GM23338 (cell line): ENCODE results near the gene FBXL17.

Experiments used
- CREB1 ChIP-seq: fragments of 250-450 bp; sonication (Bioruptor Pico); IDR thresholded peaks from 2 replicates; pipeline ENCODE4 v1.5.0; 2020; ENCODE audit warnings: low read depth, mild to moderate bottlenecking, moderate library complexity
- EZH2 ChIP-seq: fragments of 200-600 bp; sonication (generic); IDR thresholded peaks from one replicate; pipeline ENCODE4 v1.8.0; 2017; ENCODE audit warnings: antibody characterized with exemption, mild to moderate bottlenecking, low read depth; ENCODE audit not compliant: unreplicated experiment
- EZH2phosphoT487 ChIP-seq: fragments of 200-600 bp; sonication (generic); IDR thresholded peaks from one replicate; pipeline ENCODE4 v1.8.1; 2018; ENCODE audit warnings: antibody characterized with exemption; ENCODE audit not compliant: unreplicated experiment
- JUNB ChIP-seq: IDR thresholded peaks from one replicate; pipeline ENCODE4 v1.6.1; 2016; ENCODE audit warnings: antibody characterized with exemption; ENCODE audit not compliant: unreplicated experiment
- NANOG ChIP-seq: IDR thresholded peaks from 2 replicates; pipeline ENCODE4 v1.6.1; 2016; ENCODE audit warnings: antibody characterized with exemption, borderline replicate concordance
- POLR2AphosphoS5 ChIP-seq: IDR thresholded peaks from 2 replicates; pipeline ENCODE4 v1.6.1; 2016; ENCODE audit warnings: antibody characterized with exemption, low read depth
- STAT1 ChIP-seq: IDR thresholded peaks from one replicate; pipeline ENCODE4 v1.6.1; 2016; ENCODE audit warnings: antibody characterized with exemption; ENCODE audit not compliant: unreplicated experiment
- ZNF114 ChIP-seq: fragments of 250-450 bp; sonication (Bioruptor Pico); IDR thresholded peaks from 2 replicates; pipeline ENCODE4 v1.5.0; 2020; ENCODE audit warnings: mild to moderate bottlenecking, moderate library complexity
- ZNF331 ChIP-seq: fragments of 250-450 bp; sonication (Bioruptor Pico); IDR thresholded peaks from 2 replicates; pipeline ENCODE4 v1.5.0; 2020; ENCODE audit warnings: low read depth, mild to moderate bottlenecking, moderate library complexity
- TF ChIP-seq, protein P1 (sequence below), 2 experiments: fragments of 200-600 bp in 1 of 2; sonication (generic) in 1 of 2; conservative IDR thresholded peaks; 2 replicates each; pipeline versions ENCODE4 v1.5.1 to v1.6.1; 2016 to 2017; ENCODE audit warnings: antibody characterized with exemption in 2 of 2, low read depth in 2 of 2, mild to moderate bottlenecking in 2 of 2, moderate library complexity in 1 of 2
- TF ChIP-seq, protein P2 (sequence below): IDR thresholded peaks from one replicate; pipeline ENCODE4 v1.6.1; 2018; ENCODE audit warnings: antibody characterized with exemption; ENCODE audit not compliant: unreplicated experiment
- TF ChIP-seq, protein P3 (sequence below): IDR thresholded peaks from 2 replicates; pipeline ENCODE4 v1.6.1; 2016; ENCODE audit warnings: antibody characterized with exemption
- TF ChIP-seq, protein P4 (sequence below): fragments of 250-450 bp; sonication (Bioruptor Pico); IDR thresholded peaks from 2 replicates; pipeline ENCODE4 v1.5.0; 2020; ENCODE audit warnings: mild to moderate bottlenecking, moderate library complexity

DNA sequence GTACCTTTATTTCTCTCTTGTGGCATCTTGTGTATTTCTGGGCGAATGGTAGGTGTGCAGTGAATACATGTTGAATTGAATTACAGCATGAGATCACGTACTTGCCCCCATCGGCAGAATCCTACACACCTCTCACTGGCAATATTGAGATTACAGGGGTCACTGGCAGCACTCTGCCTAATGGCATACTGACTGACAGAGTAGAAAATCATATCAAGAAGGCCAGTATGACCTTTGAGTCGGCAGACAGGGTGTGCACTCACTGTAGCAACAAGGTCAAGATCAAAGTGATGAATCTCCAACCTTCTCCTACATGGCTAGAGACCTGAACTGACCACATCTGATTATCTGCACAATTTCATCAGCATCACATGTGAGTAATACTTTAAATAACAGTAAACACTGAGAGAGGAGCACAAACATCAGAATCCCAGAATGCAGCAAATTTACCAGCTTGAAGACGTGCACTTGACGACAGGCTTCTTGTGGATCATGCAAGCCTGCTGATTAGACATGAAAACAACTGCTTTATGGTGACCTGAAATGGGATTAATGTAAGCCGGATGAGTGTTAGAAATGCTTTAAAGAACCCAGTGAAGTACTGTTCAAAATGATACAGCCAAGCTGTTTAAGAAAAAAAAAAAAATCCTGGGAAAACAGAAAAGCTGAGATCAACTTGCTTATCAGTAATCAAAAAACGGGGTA is 444.1 kb downstream of the FBXL17 start:
- TF ChIP-seq CREB1 (no peak), EZH2phosphoT487 (no peak), POLR2AphosphoS5 (no peak), EZH2 (no peak), JUNB (no peak), STAT1 (no peak), ZNF114 (CRISPR knock-in tag) (no peak), ZNF331 (CRISPR knock-in tag) (no peak), NANOG (no peak)
- TF ChIP-seq, protein P1, sequence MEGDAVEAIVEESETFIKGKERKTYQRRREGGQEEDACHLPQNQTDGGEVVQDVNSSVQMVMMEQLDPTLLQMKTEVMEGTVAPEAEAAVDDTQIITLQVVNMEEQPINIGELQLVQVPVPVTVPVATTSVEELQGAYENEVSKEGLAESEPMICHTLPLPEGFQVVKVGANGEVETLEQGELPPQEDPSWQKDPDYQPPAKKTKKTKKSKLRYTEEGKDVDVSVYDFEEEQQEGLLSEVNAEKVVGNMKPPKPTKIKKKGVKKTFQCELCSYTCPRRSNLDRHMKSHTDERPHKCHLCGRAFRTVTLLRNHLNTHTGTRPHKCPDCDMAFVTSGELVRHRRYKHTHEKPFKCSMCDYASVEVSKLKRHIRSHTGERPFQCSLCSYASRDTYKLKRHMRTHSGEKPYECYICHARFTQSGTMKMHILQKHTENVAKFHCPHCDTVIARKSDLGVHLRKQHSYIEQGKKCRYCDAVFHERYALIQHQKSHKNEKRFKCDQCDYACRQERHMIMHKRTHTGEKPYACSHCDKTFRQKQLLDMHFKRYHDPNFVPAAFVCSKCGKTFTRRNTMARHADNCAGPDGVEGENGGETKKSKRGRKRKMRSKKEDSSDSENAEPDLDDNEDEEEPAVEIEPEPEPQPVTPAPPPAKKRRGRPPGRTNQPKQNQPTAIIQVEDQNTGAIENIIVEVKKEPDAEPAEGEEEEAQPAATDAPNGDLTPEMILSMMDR (conservative IDR thresholded peaks at IDR 0.05; ENCODE audit: low read depth in 2 of 2), result no peak
- TF ChIP-seq, protein P2, sequence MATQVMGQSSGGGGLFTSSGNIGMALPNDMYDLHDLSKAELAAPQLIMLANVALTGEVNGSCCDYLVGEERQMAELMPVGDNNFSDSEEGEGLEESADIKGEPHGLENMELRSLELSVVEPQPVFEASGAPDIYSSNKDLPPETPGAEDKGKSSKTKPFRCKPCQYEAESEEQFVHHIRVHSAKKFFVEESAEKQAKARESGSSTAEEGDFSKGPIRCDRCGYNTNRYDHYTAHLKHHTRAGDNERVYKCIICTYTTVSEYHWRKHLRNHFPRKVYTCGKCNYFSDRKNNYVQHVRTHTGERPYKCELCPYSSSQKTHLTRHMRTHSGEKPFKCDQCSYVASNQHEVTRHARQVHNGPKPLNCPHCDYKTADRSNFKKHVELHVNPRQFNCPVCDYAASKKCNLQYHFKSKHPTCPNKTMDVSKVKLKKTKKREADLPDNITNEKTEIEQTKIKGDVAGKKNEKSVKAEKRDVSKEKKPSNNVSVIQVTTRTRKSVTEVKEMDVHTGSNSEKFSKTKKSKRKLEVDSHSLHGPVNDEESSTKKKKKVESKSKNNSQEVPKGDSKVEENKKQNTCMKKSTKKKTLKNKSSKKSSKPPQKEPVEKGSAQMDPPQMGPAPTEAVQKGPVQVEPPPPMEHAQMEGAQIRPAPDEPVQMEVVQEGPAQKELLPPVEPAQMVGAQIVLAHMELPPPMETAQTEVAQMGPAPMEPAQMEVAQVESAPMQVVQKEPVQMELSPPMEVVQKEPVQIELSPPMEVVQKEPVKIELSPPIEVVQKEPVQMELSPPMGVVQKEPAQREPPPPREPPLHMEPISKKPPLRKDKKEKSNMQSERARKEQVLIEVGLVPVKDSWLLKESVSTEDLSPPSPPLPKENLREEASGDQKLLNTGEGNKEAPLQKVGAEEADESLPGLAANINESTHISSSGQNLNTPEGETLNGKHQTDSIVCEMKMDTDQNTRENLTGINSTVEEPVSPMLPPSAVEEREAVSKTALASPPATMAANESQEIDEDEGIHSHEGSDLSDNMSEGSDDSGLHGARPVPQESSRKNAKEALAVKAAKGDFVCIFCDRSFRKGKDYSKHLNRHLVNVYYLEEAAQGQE, result no peak
- TF ChIP-seq, protein P3, sequence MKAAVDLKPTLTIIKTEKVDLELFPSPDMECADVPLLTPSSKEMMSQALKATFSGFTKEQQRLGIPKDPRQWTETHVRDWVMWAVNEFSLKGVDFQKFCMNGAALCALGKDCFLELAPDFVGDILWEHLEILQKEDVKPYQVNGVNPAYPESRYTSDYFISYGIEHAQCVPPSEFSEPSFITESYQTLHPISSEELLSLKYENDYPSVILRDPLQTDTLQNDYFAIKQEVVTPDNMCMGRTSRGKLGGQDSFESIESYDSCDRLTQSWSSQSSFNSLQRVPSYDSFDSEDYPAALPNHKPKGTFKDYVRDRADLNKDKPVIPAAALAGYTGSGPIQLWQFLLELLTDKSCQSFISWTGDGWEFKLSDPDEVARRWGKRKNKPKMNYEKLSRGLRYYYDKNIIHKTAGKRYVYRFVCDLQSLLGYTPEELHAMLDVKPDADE, result no peak
- TF ChIP-seq, protein P4, sequence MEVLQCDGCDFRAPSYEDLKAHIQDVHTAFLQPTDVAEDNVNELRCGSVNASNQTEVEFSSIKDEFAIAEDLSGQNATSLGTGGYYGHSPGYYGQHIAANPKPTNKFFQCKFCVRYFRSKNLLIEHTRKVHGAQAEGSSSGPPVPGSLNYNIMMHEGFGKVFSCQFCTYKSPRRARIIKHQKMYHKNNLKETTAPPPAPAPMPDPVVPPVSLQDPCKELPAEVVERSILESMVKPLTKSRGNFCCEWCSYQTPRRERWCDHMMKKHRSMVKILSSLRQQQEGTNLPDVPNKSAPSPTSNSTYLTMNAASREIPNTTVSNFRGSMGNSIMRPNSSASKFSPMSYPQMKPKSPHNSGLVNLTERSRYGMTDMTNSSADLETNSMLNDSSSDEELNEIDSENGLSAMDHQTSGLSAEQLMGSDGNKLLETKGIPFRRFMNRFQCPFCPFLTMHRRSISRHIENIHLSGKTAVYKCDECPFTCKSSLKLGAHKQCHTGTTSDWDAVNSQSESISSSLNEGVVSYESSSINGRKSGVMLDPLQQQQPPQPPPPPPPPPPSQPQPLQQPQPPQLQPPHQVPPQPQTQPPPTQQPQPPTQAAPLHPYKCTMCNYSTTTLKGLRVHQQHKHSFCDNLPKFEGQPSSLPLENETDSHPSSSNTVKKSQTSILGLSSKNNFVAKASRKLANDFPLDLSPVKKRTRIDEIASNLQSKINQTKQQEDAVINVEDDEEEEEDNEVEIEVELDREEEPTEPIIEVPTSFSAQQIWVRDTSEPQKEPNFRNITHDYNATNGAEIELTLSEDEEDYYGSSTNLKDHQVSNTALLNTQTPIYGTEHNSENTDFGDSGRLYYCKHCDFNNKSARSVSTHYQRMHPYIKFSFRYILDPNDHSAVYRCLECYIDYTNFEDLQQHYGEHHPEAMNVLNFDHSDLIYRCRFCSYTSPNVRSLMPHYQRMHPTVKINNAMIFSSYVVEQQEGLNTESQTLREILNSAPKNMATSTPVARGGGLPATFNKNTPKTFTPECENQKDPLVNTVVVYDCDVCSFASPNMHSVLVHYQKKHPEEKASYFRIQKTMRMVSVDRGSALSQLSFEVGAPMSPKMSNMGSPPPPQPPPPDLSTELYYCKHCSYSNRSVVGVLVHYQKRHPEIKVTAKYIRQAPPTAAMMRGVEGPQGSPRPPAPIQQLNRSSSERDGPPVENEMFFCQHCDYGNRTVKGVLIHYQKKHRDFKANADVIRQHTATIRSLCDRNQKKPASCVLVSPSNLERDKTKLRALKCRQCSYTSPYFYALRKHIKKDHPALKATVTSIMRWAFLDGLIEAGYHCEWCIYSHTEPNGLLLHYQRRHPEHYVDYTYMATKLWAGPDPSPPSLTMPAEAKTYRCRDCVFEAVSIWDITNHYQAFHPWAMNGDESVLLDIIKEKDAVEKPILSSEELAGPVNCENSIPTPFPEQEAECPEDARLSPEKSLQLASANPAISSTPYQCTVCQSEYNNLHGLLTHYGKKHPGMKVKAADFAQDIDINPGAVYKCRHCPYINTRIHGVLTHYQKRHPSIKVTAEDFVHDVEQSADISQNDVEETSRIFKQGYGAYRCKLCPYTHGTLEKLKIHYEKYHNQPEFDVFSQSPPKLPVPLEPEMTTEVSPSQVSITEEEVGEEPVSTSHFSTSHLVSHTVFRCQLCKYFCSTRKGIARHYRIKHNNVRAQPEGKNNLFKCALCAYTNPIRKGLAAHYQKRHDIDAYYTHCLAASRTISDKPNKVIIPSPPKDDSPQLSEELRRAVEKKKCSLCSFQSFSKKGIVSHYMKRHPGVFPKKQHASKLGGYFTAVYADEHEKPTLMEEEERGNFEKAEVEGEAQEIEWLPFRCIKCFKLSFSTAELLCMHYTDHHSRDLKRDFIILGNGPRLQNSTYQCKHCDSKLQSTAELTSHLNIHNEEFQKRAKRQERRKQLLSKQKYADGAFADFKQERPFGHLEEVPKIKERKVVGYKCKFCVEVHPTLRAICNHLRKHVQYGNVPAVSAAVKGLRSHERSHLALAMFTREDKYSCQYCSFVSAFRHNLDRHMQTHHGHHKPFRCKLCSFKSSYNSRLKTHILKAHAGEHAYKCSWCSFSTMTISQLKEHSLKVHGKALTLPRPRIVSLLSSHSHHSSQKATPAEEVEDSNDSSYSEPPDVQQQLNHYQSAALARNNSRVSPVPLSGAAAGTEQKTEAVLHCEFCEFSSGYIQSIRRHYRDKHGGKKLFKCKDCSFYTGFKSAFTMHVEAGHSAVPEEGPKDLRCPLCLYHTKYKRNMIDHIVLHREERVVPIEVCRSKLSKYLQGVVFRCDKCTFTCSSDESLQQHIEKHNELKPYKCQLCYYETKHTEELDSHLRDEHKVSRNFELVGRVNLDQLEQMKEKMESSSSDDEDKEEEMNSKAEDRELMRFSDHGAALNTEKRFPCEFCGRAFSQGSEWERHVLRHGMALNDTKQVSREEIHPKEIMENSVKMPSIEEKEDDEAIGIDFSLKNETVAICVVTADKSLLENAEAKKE (CRISPR knock-in tag), result no peak
